HepG2 (cell line): ENCODE measurements around the gene RNF114.

Experiments
- BRCA1 ChIP-seq: sonication (generic); formaldehyde crosslinking; IDR thresholded peaks from 2 replicates; pipeline ENCODE4 v1.4.0; 2020; ENCODE audit warnings: missing genetic modification reagents
- MXD4 ChIP-seq: IDR thresholded peaks from 2 replicates; pipeline ENCODE4 v1.6.1; 2016; ENCODE audit warnings: mild to moderate bottlenecking, missing biosample characterization, missing genetic modification reagents
- POLR2AphosphoS5 ChIP-seq: IDR thresholded peaks from 2 replicates; pipeline ENCODE4 v1.6.1; 2012; ENCODE audit warnings: low read depth, low read length
- ZKSCAN1 ChIP-seq: fragments of 150-350 bp; IDR thresholded peaks from 2 replicates; pipeline ENCODE4 v1.6.1; 2014; ENCODE audit warnings: low read length

GRCh38 chr20:49893242-49894072, 42.7 kb upstream of the RNF114 start:
- TF ChIP-seq BRCA1 (CRISPR knock-in tag): no peak
- TF ChIP-seq ZKSCAN1: no peak
- TF ChIP-seq POLR2AphosphoS5: no peak
- TF ChIP-seq MXD4 (CRISPR knock-in tag): no peak
